Endothelial cell of umbilical vein (primary cell): ENCODE data around the gene NUDT3. TPM values are rescaled to one million over a fixed set of nuclear protein-coding genes. Genes with fewer than 3 reads are reported as not detected.

ENCODE experiments used
- BruUV-seq: library from RNA; stranded (reverse); fragments of 400-500 nt; replicated peaks from 2 replicates; lab custom pipeline; 2021; lab: Mats Ljungman, UMichigan
- CTCF ChIA-PET: fragments of 300-600, 350-600 bp; sonication (Branson Sonifier 250); formaldehyde crosslinking; loops from one replicate; lab custom pipeline; 2021; ENCODE audit warnings: antibody characterized with exemption, inconsistent platforms; lab: Charles Lee
- POLR2A ChIA-PET: fragments of 300-600, 350-600 bp; sonication (Branson Sonifier 250); formaldehyde crosslinking; loops from one replicate; lab custom pipeline; 2021; ENCODE audit warnings: antibody characterized with exemption, inconsistent platforms; lab: Charles Lee
- DNase-seq: peaks from one replicate; pipeline ENCODE4 v3.0.0-alpha.2; 2011; ENCODE audit warnings: low read depth, low spot score
- FAIRE-seq: peaks from 2 replicates; lab custom pipeline; 2011; peaks lifted over from hg19 to GRCh38; lab: Jason Lieb, UNC
- H2AFZ ChIP-seq: 2 replicates; pipeline ENCODE4 v1.6.0; 2012; ENCODE audit warnings: low read depth, low read length, control low read depth, inconsistent platforms
- H3K27ac ChIP-seq: 2 replicates; pipeline ENCODE4 v1.5.1; 2011; ENCODE audit warnings: low read depth, mild to moderate bottlenecking, control low read depth, low read length, moderate library complexity; ENCODE audit not compliant: insufficient read depth
- H3K27me3 ChIP-seq, 2 experiments: 2 replicates each; pipeline versions ENCODE4 v1.6.0 to v1.6.1; 2011; ENCODE audit warnings: low read length in 2 of 2, mixed read lengths in 1 of 2; ENCODE audit not compliant: control insufficient read depth in 2 of 2, insufficient read depth in 2 of 2
- H3K36me3 ChIP-seq, 2 experiments: 2 replicates in 1 of 2; 3 replicates in 1 of 2; pipeline ENCODE4 v1.5.1; 2011; ENCODE audit warnings: low read length in 2 of 2, mild to moderate bottlenecking in 1 of 2, moderate library complexity in 1 of 2; ENCODE audit not compliant: control insufficient read depth in 2 of 2, insufficient read depth in 2 of 2; ENCODE audit errors: extremely low read depth in 1 of 2
- H3K4me1 ChIP-seq: 3 replicates; pipeline ENCODE4 v1.5.1; 2011; ENCODE audit warnings: mild to moderate bottlenecking, low read length; ENCODE audit not compliant: control insufficient read depth, insufficient read depth; ENCODE audit errors: extremely low read depth
- H3K4me2 ChIP-seq: 2 replicates; pipeline ENCODE4 v1.6.1; 2011; ENCODE audit warnings: low read length, control low read depth, mixed read lengths; ENCODE audit not compliant: insufficient read depth
- H3K4me3 ChIP-seq, 3 experiments: fragments of 200-600 bp in 1 of 3; sonication (generic), shearing (Covaris generic) in 1 of 3; replicated peaks in 1 of 3; 2 replicates each; pipeline ENCODE4 v1.5.1; 2011 to 2016; ENCODE audit warnings: control low read depth in 3 of 3, low read length in 3 of 3, mild to moderate bottlenecking in 2 of 3, inconsistent platforms in 1 of 3, low read depth in 1 of 3, moderate library complexity in 1 of 3; ENCODE audit not compliant: insufficient read depth in 1 of 3
- H3K79me2 ChIP-seq: 2 replicates; pipeline ENCODE4 v1.6.0; 2012; ENCODE audit warnings: low read length, inconsistent platforms; ENCODE audit not compliant: control insufficient read depth, insufficient read depth
- H3K9ac ChIP-seq: replicated peaks from 2 replicates; pipeline ENCODE3; 2011; ENCODE audit warnings: low read length, control low read depth; ENCODE audit not compliant: insufficient read depth; ENCODE audit errors: extremely low read depth
- H3K9me1 ChIP-seq: replicated peaks from 3 replicates; pipeline ENCODE4 v1.6.0; 2011; ENCODE audit warnings: mild to moderate bottlenecking, low read length; ENCODE audit not compliant: control insufficient read depth, insufficient read depth; ENCODE audit errors: extremely low read depth
- H3K9me3 ChIP-seq: replicated peaks from 2 replicates; pipeline ENCODE4 v1.5.1; 2012; ENCODE audit warnings: low read length, inconsistent platforms; ENCODE audit not compliant: control insufficient read depth, insufficient read depth
- H4K20me1 ChIP-seq: replicated peaks from 2 replicates; pipeline ENCODE3; 2011; ENCODE audit warnings: mild to moderate bottlenecking, low read length; ENCODE audit not compliant: control insufficient read depth, insufficient read depth; ENCODE audit errors: extremely low read depth
- CTCF ChIP-seq, 2 donors: IDR thresholded peaks; 1 replicate in 1 of 2; 2 replicates in 1 of 2; pipeline ENCODE4 v1.5.1; 2011; ENCODE audit warnings: low read length in 2 of 2, mild to moderate bottlenecking in 2 of 2, moderate library complexity in 2 of 2, control low read depth in 1 of 2, inconsistent platforms in 1 of 2, low read depth in 1 of 2; ENCODE audit not compliant: insufficient read depth in 1 of 2; ENCODE audit errors: extremely low read depth in 1 of 2
- EZH2 ChIP-seq: IDR thresholded peaks from 2 replicates; pipeline ENCODE4 v1.6.1; 2012; ENCODE audit warnings: borderline replicate concordance, low read depth, mild to moderate bottlenecking, moderate library complexity, low read length, inconsistent platforms; ENCODE audit not compliant: severe bottlenecking
- FOS ChIP-seq: IDR thresholded peaks from 2 replicates; pipeline ENCODE4 v1.6.1; 2011; ENCODE audit warnings: mild to moderate bottlenecking, low read length, moderate library complexity, borderline replicate concordance; ENCODE audit not compliant: insufficient read depth
- GATA2 ChIP-seq: IDR thresholded peaks from 2 replicates; pipeline ENCODE4 v1.7.0; 2011; ENCODE audit warnings: low read depth, mild to moderate bottlenecking, moderate library complexity, mixed read lengths, low read length; ENCODE audit not compliant: insufficient read length, insufficient read depth
- JUN ChIP-seq: IDR thresholded peaks from 2 replicates; pipeline ENCODE4 v1.6.1; 2011; ENCODE audit warnings: borderline replicate concordance, low read depth; ENCODE audit not compliant: insufficient read length, insufficient read depth
- MAX ChIP-seq: IDR thresholded peaks from 2 replicates; pipeline ENCODE4 v1.6.1; 2011; ENCODE audit not compliant: insufficient read depth, insufficient read length
- MYC ChIP-seq: IDR thresholded peaks from one replicate; pipeline ENCODE4 v1.6.1; 2011; ENCODE audit warnings: mild to moderate bottlenecking, low read depth, low read length
- POLR2A ChIP-seq: IDR thresholded peaks from 2 replicates; pipeline ENCODE4 v1.6.1; 2012; ENCODE audit warnings: low read depth, mild to moderate bottlenecking, control low read depth, low read length
- POLR2AphosphoS5 ChIP-seq: IDR thresholded peaks from 2 replicates; pipeline ENCODE4 v1.6.1; 2012; ENCODE audit warnings: low read depth, mild to moderate bottlenecking, control low read depth, low read length, moderate library complexity; ENCODE audit not compliant: insufficient read depth
- dilution Hi-C: fragments of 300-500 bp; cut with MboI; formaldehyde crosslinking; loops from one replicate; pipeline ENCODE4 v1.15.0; 2019; ENCODE audit warnings: low sequenced_read_pairs; ENCODE audit not compliant: extremely low pct_ligation_motif_present
- intact Hi-C: fragments of 100-400 bp; cut with micrococcal nuclease; formaldehyde crosslinking; loops from one replicate; pipeline ENCODE4 v1.10.0; 2022
- polyA plus RNA-seq, 4 experiments: library from polyadenylated mRNA; depleted of rRNA in 3 of 4; stranded (reverse) in 3 of 4; unstranded in 1 of 4; fragments of >200 nt; gene quantifications; 2 replicates each; pipeline versions ENCODE4 v1.2.1 to v1.2.3, GENCODE V29; 2011 to 2012; ENCODE audit warnings: missing spikeins in 1 of 4
- total RNA-seq: library from RNA; stranded (reverse); gene quantifications from 2 replicates; pipeline ENCODE4 v1.2.3, GENCODE V29; 2021

The NUDT3 gene
- total and polyA plus RNA-seq, 2 donors (not counting 3 experiments of a cell fraction or from before 2014, with no cell fraction given): 11.9 to 30.9 TPM

DNA sequence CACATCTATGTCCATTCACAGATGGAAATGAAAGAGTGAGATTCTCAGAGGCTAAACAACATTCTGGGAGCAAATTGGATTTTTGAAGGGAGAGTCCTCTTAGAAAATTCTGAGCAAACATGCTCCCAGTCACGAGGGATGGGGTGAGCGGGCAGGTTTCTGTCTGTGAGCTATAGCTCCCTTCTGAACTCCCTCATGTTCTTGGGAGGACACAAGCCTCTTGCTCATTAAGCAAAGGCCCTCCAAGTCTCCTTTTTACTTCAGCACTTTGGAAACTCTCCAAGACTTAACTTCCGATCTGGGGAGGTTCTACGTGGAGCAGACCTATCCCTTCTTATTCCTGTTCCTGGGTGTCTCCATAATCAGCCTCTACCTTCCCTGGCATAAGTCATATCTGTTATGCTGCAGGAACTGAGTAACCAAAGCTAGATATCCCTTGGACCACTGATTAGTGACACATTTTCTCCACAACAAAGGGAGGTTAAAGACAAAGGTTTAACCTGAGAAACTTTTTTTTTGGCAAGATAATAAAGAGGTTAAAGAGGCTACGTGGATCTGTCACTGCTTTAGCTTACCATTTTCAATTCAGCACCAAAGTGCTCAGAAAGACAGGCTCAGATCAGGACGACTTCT lies 110.7 kb downstream of the NUDT3 start:
- no peaks in the 10 kb centered on the region for H3K27me3 ChIP-seq
- H3K36me3 ChIP-seq: no peaks in the 10 kb centered on the region
- H3K79me2 ChIP-seq: no peaks in the 10 kb centered on the region
- peaks cover 10% of the 10 kb centered on the region for H3K4me1 ChIP-seq
- H4K20me1 ChIP-seq: no peaks in the 10 kb centered on the region
- no peak overlapping the region for H3K27ac ChIP-seq
- ChIA-PET CTCF (interaction anchor here (0.9 to 2.1 kb wide), 5 partner anchors 8 to 328 kb away, joined by 4 to 7 read pairs (median 6); partner anchors contain the start of gene SMIM29), POLR2A (no interaction called here)
- intact Hi-C loops: no loop called here
- DNase-seq (no peak), FAIRE-seq (no peak)
- H3K4me3 ChIP-seq: no peak overlapping the region
- H3K9ac ChIP-seq: no peak overlapping the region
- H2AFZ ChIP-seq: no peak overlapping the region
- no peaks in the 10 kb centered on the region for H3K9me1 ChIP-seq
- BruUV-seq: no TSS peak
- no peak overlapping the region for H3K4me2 ChIP-seq
- no peak for TF ChIP-seq EZH2
- peak; percentile 21 for TF ChIP-seq GATA2
- H3K9me3 ChIP-seq: no peaks in the 10 kb centered on the region
- dilution Hi-C loops: no loop called here

GRCh38 chr6:34280216-34280615 lies 112.3 kb downstream of the NUDT3 start:
- Histone ChIP-seq H3K27me3 (no peaks in the 10 kb centered on the region), H3K4me3 (no peak overlapping the region), H4K20me1 (no peaks in the 10 kb centered on the region), H3K9ac (no peak overlapping the region), H3K4me1 (peaks cover 10% of the 10 kb centered on the region), H3K4me2 (no peak overlapping the region), H3K27ac (no peak overlapping the region), H3K9me1 (no peaks in the 10 kb centered on the region), H3K36me3 (no peaks in the 10 kb centered on the region), H3K9me3 (no peaks in the 10 kb centered on the region), H2AFZ (no peak overlapping the region), H3K79me2 (no peaks in the 10 kb centered on the region)
- FAIRE-seq: no peak
- no TSS peak for BruUV-seq
- TF ChIP-seq FOS: no peak
- TF ChIP-seq POLR2AphosphoS5: no peak
- no peak for TF ChIP-seq MYC
- TF ChIP-seq JUN: no peak
- TF ChIP-seq CTCF (IDR thresholded peaks at IDR 0.05; ENCODE audit: extremely low read depth in 1 of 2, insufficient read depth in 1 of 2, low read depth in 1 of 2, low read length in 2 of 2): no peak
- TF ChIP-seq GATA2: no peak
- TF ChIP-seq EZH2: no peak
- TF ChIP-seq MAX: no peak
- no peak for TF ChIP-seq POLR2A
- no peak for DNase-seq
- POLR2A ChIA-PET: no interaction called here
- intact Hi-C loops: no loop called here
- CTCF ChIA-PET: interaction anchor here (1.2 to 2.1 kb wide), 3 partner anchors 13 to 134 kb away, joined by 3 to 7 read pairs (median 5); no protein-coding TSS in a partner anchor
- dilution Hi-C loops: no loop called here
